SK-N-SH treated with all-trans-retinoic acid at 6 μM for 48 hours (cell line): Measurements from ENCODE around the gene DNAJC27.

Experiments used
- ATAC-seq: fragments of 200-7000 bp; cut with Tn5 transposase; 3 replicates; pipeline ENCODE4 v1.9.1; 2020; ENCODE audit warnings: mild to moderate bottlenecking, moderate library complexity
- ARNTL ChIP-seq: fragments of 450-650 bp; formaldehyde crosslinking; IDR thresholded peaks from 2 replicates; pipeline ENCODE4 v1.5.0; 2020; ENCODE audit warnings: low read depth, mild to moderate bottlenecking, moderate library complexity, borderline replicate concordance
- BACH2 ChIP-seq: fragments of 250-450 bp; sonication (Bioruptor Pico); IDR thresholded peaks from 2 replicates; pipeline ENCODE4 v1.9.0; 2021; ENCODE audit warnings: mild to moderate bottlenecking, borderline replicate concordance
- CREB5 ChIP-seq: fragments of 250-450 bp; sonication (Bioruptor Pico); IDR thresholded peaks from 2 replicates; pipeline ENCODE4 v1.5.1; 2020; ENCODE audit warnings: low read depth, mild to moderate bottlenecking, moderate library complexity
- CSDC2 ChIP-seq: fragments of 250-450 bp; sonication (Bioruptor Pico); IDR thresholded peaks from 2 replicates; pipeline ENCODE4 v1.5.0; 2020; ENCODE audit warnings: mild to moderate bottlenecking, moderate library complexity
- CSRNP3 ChIP-seq: fragments of 250-450 bp; sonication (Bioruptor Pico); IDR thresholded peaks from 2 replicates; pipeline ENCODE4 v1.5.1; 2021; ENCODE audit warnings: mild to moderate bottlenecking, moderate library complexity
- GLIS3 ChIP-seq: fragments of 250-450 bp; sonication (Bioruptor Pico); IDR thresholded peaks from 2 replicates; pipeline ENCODE4 v1.5.0; 2020; ENCODE audit warnings: mild to moderate bottlenecking, moderate library complexity
- ISL1 ChIP-seq: fragments of 250-450 bp; sonication (Bioruptor Pico); IDR thresholded peaks from 2 replicates; pipeline ENCODE4 v2.1.2; 2022; ENCODE audit warnings: mild to moderate bottlenecking, moderate library complexity
- OSR1 ChIP-seq: fragments of 250-450 bp; sonication (Bioruptor Pico); IDR thresholded peaks from 2 replicates; pipeline ENCODE4 v1.8.0; 2022; ENCODE audit warnings: moderate library complexity, mild to moderate bottlenecking, inconsistent platforms
- PATZ1 ChIP-seq: fragments of 250-450 bp; sonication (Bioruptor Pico); IDR thresholded peaks from 2 replicates; pipeline ENCODE4 v1.8.0; 2020; ENCODE audit warnings: mild to moderate bottlenecking, moderate library complexity, borderline replicate concordance
- POU6F1 ChIP-seq: fragments of 250-450 bp; sonication (Bioruptor Pico); IDR thresholded peaks from 2 replicates; pipeline ENCODE4 v1.8.0; 2021; ENCODE audit warnings: low read depth, mild to moderate bottlenecking, moderate library complexity, borderline replicate concordance
- PPARA ChIP-seq: fragments of 250-450 bp; sonication (Bioruptor Pico); IDR thresholded peaks from 2 replicates; pipeline ENCODE4 v1.5.0; 2020; ENCODE audit warnings: mild to moderate bottlenecking, borderline replicate concordance
- RARB ChIP-seq: fragments of 250-450 bp; sonication (Bioruptor Pico); IDR thresholded peaks from 2 replicates; pipeline ENCODE4 v1.8.0; 2021; ENCODE audit warnings: mild to moderate bottlenecking, moderate library complexity
- SNAI2 ChIP-seq: fragments of 250-450 bp; sonication (Bioruptor Pico); IDR thresholded peaks from 2 replicates; pipeline ENCODE4 v1.5.0; 2020; ENCODE audit warnings: mild to moderate bottlenecking, moderate library complexity
- TCF4 ChIP-seq: fragments of 250-450 bp; sonication (Bioruptor Pico); IDR thresholded peaks from 2 replicates; pipeline ENCODE4 v1.8.0; 2021; ENCODE audit warnings: mild to moderate bottlenecking, moderate library complexity, borderline replicate concordance
- TOX ChIP-seq: fragments of 250-450 bp; sonication (Bioruptor Pico); IDR thresholded peaks from 2 replicates; pipeline ENCODE4 v1.8.0; 2021; ENCODE audit warnings: mild to moderate bottlenecking, moderate library complexity, borderline replicate concordance
- TSHZ2 ChIP-seq: fragments of 250-450 bp; sonication (Bioruptor Pico); IDR thresholded peaks from 2 replicates; pipeline ENCODE4 v1.5.0; 2020; ENCODE audit warnings: mild to moderate bottlenecking, moderate library complexity
- ZC3H10 ChIP-seq: fragments of 250-450 bp; sonication (Bioruptor Pico); IDR thresholded peaks from 2 replicates; pipeline ENCODE4 v1.5.1; 2021; ENCODE audit warnings: mild to moderate bottlenecking, moderate library complexity
- ZFP3 ChIP-seq: fragments of 250-450 bp; sonication (Bioruptor Pico); IDR thresholded peaks from 2 replicates; pipeline ENCODE4 v1.5.0; 2020; ENCODE audit warnings: mild to moderate bottlenecking, moderate library complexity
- ZFP30 ChIP-seq: fragments of 450-650 bp; formaldehyde crosslinking; IDR thresholded peaks from 2 replicates; pipeline ENCODE4 v1.5.0; 2022; ENCODE audit warnings: mild to moderate bottlenecking, moderate library complexity
- ZNF565 ChIP-seq: fragments of 450-650 bp; formaldehyde crosslinking; conservative IDR thresholded peaks from 2 replicates; pipeline ENCODE4 v1.5.0; 2020; ENCODE audit warnings: low read depth, mild to moderate bottlenecking, moderate library complexity
- ZNF70 ChIP-seq: fragments of 450-650 bp; formaldehyde crosslinking; IDR thresholded peaks from 2 replicates; pipeline ENCODE4 v1.5.0; 2020; ENCODE audit warnings: mild to moderate bottlenecking, moderate library complexity
- ZNF8 ChIP-seq: fragments of 450-650 bp; formaldehyde crosslinking; IDR thresholded peaks from 2 replicates; pipeline ENCODE4 v1.5.0; 2020; ENCODE audit warnings: mild to moderate bottlenecking, moderate library complexity

The DNAJC27 gene

GRCh38 chr2:24924266-24924665 is 47.5 kb downstream of the DNAJC27 start:
- no peak for ATAC-seq
- TF ChIP-seq TCF4: no peak
- TF ChIP-seq OSR1: no peak
- no peak for TF ChIP-seq ISL1 (CRISPR knock-in tag)
- no peak for TF ChIP-seq SNAI2 (CRISPR knock-in tag)
- TF ChIP-seq RARB (CRISPR knock-in tag): no peak
- no peak for TF ChIP-seq BACH2 (CRISPR knock-in tag)
- TF ChIP-seq CREB5 (CRISPR knock-in tag): no peak
- no peak for TF ChIP-seq TSHZ2 (CRISPR knock-in tag)
- no peak for TF ChIP-seq ZNF70 (CRISPR knock-in tag)
- no peak for TF ChIP-seq ZNF8
- no peak for TF ChIP-seq ZFP3 (CRISPR knock-in tag)
- TF ChIP-seq PATZ1 (CRISPR knock-in tag): no peak
- TF ChIP-seq ZNF565 (CRISPR knock-in tag): no peak
- TF ChIP-seq ARNTL (CRISPR knock-in tag): no peak
- no peak for TF ChIP-seq GLIS3 (CRISPR knock-in tag)
- TF ChIP-seq CSRNP3: no peak
- TF ChIP-seq ZC3H10 (CRISPR knock-in tag): no peak
- TF ChIP-seq ZFP30 (CRISPR knock-in tag): no peak

GRCh38 chr2:24923106-24923505 is 48.6 kb downstream of the DNAJC27 start:
- TF ChIP-seq CREB5 (CRISPR knock-in tag) (no peak), ISL1 (CRISPR knock-in tag) (no peak), POU6F1 (CRISPR knock-in tag) (no peak), ZNF565 (CRISPR knock-in tag) (no peak), TSHZ2 (CRISPR knock-in tag) (no peak), CSDC2 (CRISPR knock-in tag) (no peak), ZC3H10 (CRISPR knock-in tag) (no peak), PATZ1 (CRISPR knock-in tag) (no peak), ZFP3 (CRISPR knock-in tag) (no peak), TCF4 (no peak), GLIS3 (CRISPR knock-in tag) (no peak), ZFP30 (CRISPR knock-in tag) (no peak), TOX (CRISPR knock-in tag) (no peak), OSR1 (no peak), ARNTL (CRISPR knock-in tag) (no peak), RARB (CRISPR knock-in tag) (no peak), PPARA (CRISPR knock-in tag) (no peak)
- no peak for ATAC-seq
